ENCODE data around the gene DGKG. TPM values are rescaled to one million over a fixed set of nuclear protein-coding genes. Genes with fewer than 3 reads are reported as not detected.

The DGKG gene
- total and polyA plus RNA-seq, 10 of the 15 experiments (the other 5 are each of a cell fraction or from before 2014, with no cell fraction given), result 0.39 to 6.2 (median 4.7) TPM

GRCh38 chr3:186193534-186194450 is 168.2 kb downstream of the DGKG start (continued):
- TF ChIP-seq, protein P1, sequence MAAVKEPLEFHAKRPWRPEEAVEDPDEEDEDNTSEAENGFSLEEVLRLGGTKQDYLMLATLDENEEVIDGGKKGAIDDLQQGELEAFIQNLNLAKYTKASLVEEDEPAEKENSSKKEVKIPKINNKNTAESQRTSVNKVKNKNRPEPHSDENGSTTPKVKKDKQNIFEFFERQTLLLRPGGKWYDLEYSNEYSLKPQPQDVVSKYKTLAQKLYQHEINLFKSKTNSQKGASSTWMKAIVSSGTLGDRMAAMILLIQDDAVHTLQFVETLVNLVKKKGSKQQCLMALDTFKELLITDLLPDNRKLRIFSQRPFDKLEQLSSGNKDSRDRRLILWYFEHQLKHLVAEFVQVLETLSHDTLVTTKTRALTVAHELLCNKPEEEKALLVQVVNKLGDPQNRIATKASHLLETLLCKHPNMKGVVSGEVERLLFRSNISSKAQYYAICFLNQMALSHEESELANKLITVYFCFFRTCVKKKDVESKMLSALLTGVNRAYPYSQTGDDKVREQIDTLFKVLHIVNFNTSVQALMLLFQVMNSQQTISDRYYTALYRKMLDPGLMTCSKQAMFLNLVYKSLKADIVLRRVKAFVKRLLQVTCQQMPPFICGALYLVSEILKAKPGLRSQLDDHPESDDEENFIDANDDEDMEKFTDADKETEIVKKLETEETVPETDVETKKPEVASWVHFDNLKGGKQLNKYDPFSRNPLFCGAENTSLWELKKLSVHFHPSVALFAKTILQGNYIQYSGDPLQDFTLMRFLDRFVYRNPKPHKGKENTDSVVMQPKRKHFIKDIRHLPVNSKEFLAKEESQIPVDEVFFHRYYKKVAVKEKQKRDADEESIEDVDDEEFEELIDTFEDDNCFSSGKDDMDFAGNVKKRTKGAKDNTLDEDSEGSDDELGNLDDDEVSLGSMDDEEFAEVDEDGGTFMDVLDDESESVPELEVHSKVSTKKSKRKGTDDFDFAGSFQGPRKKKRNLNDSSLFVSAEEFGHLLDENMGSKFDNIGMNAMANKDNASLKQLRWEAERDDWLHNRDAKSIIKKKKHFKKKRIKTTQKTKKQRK (IDR thresholded peaks at IDR 0.05; ENCODE audit: low read depth, low read length), result no peak
- no peak for TF ChIP-seq HDAC6 (IDR thresholded peaks at IDR 0.05; ENCODE audit: unreplicated experiment)

GRCh38 chr3:186192823-186193222 is 169.2 kb downstream of the DGKG start:
- Histone ChIP-seq H3K27me3 (replicated peaks in 1 of 2; ENCODE audit: control insufficient read depth in 2 of 2, insufficient read depth in 2 of 2, low read length in 1 of 2) (peaks cover 0 to 10% of the 10 kb centered on the region in 2 experiments; a peak in 2 of 4 replicates), H3K9ac (ENCODE audit: control insufficient read depth, insufficient read depth, low read length) (no peak overlapping the region), H3K27ac (ENCODE audit: control insufficient read depth, insufficient read depth) (no peak overlapping the region), H3K4me1 (ENCODE audit: control insufficient read depth, insufficient read depth, low read length) (no peaks in the 10 kb centered on the region; the same call in 1 of the 2 replicates), H3K4me2 (ENCODE audit: control insufficient read depth, insufficient read depth) (no peak overlapping the region), H4K20me1 (ENCODE audit: control insufficient read depth, insufficient read depth) (no peaks in the 10 kb centered on the region), H3K9me3 (replicated peaks; ENCODE audit: control insufficient read depth, insufficient read depth, low read length) (no peaks in the 10 kb centered on the region), H3K36me3 (ENCODE audit: control insufficient read depth in 2 of 2, insufficient read depth in 2 of 2, low read length in 1 of 2) (no peaks in the 10 kb centered on the region), H3K79me2 (ENCODE audit: control insufficient read depth, insufficient read depth, low read length) (no peaks in the 10 kb centered on the region), H3K4me3 (no peak overlapping the region), H2AFZ (ENCODE audit: control insufficient read depth, low read depth, low read length) (no peak overlapping the region)
- intact Hi-C loops (cut with micrococcal nuclease; ENCODE audit: unreplicated experiment) (no loop called here), in situ Hi-C loops (cut with MboI) (no loop called here)
- ChIA-PET SMC1A (ENCODE audit: uncharacterized antibody, unreplicated experiment) (no interaction called here), RAD21 (ENCODE audit: unreplicated experiment) (no interaction called here), POLR2A (no interaction called here), CTCF (no interaction called here)
- 65% methylated on average over 6 of the region's 6 CpGs for WGBS (ENCODE audit: insufficient coverage, insufficient replicate concordance, low lambda C conversion rate, missing lambda C conversion rate)
- no TSS peak for BruUV-seq (replicated peaks)
- FAIRE-seq (no peak), DNase-seq (ENCODE audit: low read depth, low spot score) (no peak), ATAC-seq (no peak)
- TF ChIP-seq SMAD5 (IDR thresholded peaks at IDR 0.05; ENCODE audit: low read depth) (no peak), LARP7 (IDR thresholded peaks at IDR 0.05) (no peak), YBX1 (IDR thresholded peaks at IDR 0.05) (no peak), RAD21 (IDR thresholded peaks at IDR 0.05; ENCODE audit: insufficient read depth, low read depth, low read length) (no peak), IKZF2 (IDR thresholded peaks at IDR 0.05) (no peak), RB1 (IDR thresholded peaks at IDR 0.05; ENCODE audit: borderline replicate concordance) (no peak), CBFB (IDR thresholded peaks at IDR 0.05; ENCODE audit: low read depth) (no peak), ZNF274 (IDR thresholded peaks at IDR 0.05; ENCODE audit: insufficient read depth, insufficient read length) (no peak), FOS (IDR thresholded peaks at IDR 0.05; ENCODE audit: borderline replicate concordance, extremely low read depth, insufficient read length) (no peak), NFXL1 (IDR thresholded peaks at IDR 0.05; ENCODE audit: borderline replicate concordance) (no peak), TARDBP (IDR thresholded peaks at IDR 0.05; ENCODE audit: borderline replicate concordance) (no peak), ZSCAN29 (IDR thresholded peaks at IDR 0.05) (no peak), HCFC1 (IDR thresholded peaks at IDR 0.05; ENCODE audit: low read length) (no peak), SUZ12 (IDR thresholded peaks at IDR 0.05; ENCODE audit: unreplicated experiment) (no peak), SPI1 (IDR thresholded peaks at IDR 0.05; ENCODE audit: borderline replicate concordance, insufficient read depth, low read depth, low read length) (no peak), SREBF1 (IDR thresholded peaks at IDR 0.05; ENCODE audit: low read length) (no peak)
- TF ChIP-seq, protein P2, sequence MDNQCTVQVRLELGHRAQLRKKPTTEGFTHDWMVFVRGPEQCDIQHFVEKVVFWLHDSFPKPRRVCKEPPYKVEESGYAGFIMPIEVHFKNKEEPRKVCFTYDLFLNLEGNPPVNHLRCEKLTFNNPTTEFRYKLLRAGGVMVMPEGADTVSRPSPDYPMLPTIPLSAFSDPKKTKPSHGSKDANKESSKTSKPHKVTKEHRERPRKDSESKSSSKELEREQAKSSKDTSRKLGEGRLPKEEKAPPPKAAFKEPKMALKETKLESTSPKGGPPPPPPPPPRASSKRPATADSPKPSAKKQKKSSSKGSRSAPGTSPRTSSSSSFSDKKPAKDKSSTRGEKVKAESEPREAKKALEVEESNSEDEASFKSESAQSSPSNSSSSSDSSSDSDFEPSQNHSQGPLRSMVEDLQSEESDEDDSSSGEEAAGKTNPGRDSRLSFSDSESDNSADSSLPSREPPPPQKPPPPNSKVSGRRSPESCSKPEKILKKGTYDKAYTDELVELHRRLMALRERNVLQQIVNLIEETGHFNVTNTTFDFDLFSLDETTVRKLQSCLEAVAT (IDR thresholded peaks at IDR 0.05), result no peak
